Naive thymus-derived CD4-positive, alpha-beta T cell (primary cell): ENCODE data around the gene MCCD1. TPM values are rescaled to one million over a fixed set of nuclear protein-coding genes. Genes with fewer than 3 reads are reported as not detected.

Source experiments
- ATAC-seq: fragments of 150-1000 bp; cut with Tn5 transposase; 2 replicates; pipeline ENCODE4 v1.10.0; 2021; ENCODE audit warnings: mild to moderate bottlenecking, moderate library complexity
- CTCF ChIA-PET: fragments of 350-600 bp; sonication (Branson Sonifier 250); formaldehyde crosslinking; loops from one replicate; lab custom pipeline; 2021; ENCODE audit warnings: antibody characterized with exemption; lab: Charles Lee
- POLR2A ChIA-PET: fragments of 350-600 bp; sonication (Branson Sonifier 250); formaldehyde crosslinking; loops from one replicate; lab custom pipeline; 2021; ENCODE audit warnings: antibody characterized with exemption, inconsistent platforms; lab: Charles Lee
- DNase-seq, 9 donors: peaks; one replicate each; pipeline versions ENCODE4 v3.0.0 to v3.0.0-alpha.2; 2020 to 2022; ENCODE audit warnings: mixed read lengths in 1 of 9
- H3K27ac ChIP-seq: one replicate; pipeline ENCODE4 v1.7.0; 2013; ENCODE audit warnings: mild to moderate bottlenecking, low read depth, low read length, moderate library complexity
- H3K27me3 ChIP-seq, 2 donors: one replicate each; pipeline ENCODE4 v1.7.0; 2013; ENCODE audit warnings: low read length in 2 of 2, mild to moderate bottlenecking in 2 of 2, moderate library complexity in 2 of 2; ENCODE audit not compliant: control insufficient read depth in 2 of 2, insufficient read depth in 2 of 2
- H3K36me3 ChIP-seq, 3 experiments: 1 replicate in 2 of 3; 2 replicates in 1 of 3; pipeline ENCODE4 v1.7.0; 2013; ENCODE audit warnings: low read length in 3 of 3, mild to moderate bottlenecking in 3 of 3, moderate library complexity in 1 of 3; ENCODE audit not compliant: insufficient read depth in 3 of 3, control insufficient read depth in 2 of 3
- H3K4me1 ChIP-seq, 2 donors: one replicate each; pipeline ENCODE4 v1.7.0; 2013; ENCODE audit warnings: low read length in 2 of 2, mild to moderate bottlenecking in 2 of 2, moderate library complexity in 1 of 2; ENCODE audit not compliant: control insufficient read depth in 2 of 2, insufficient read depth in 2 of 2
- H3K4me3 ChIP-seq: 2 replicates; pipeline ENCODE4 v1.7.0; 2013; ENCODE audit warnings: mild to moderate bottlenecking, low read length
- H3K9me3 ChIP-seq, 3 experiments: 1 replicate in 2 of 3; 2 replicates in 1 of 3; pipeline ENCODE4 v1.7.0; 2013; ENCODE audit warnings: low read length in 3 of 3; ENCODE audit not compliant: control insufficient read depth in 2 of 3
- H3K27ac Mint-ChIP-seq, 9 donors: one replicate each; pipeline ENCODE4 v1.8.0; 2020 to 2022; ENCODE audit warnings: mixed read lengths in 9 of 9, mild to moderate bottlenecking in 8 of 9, moderate library complexity in 5 of 9, inconsistent platforms in 2 of 9
- H3K27me3 Mint-ChIP-seq, 5 donors: one replicate each; pipeline ENCODE4 v1.8.0; 2021 to 2022; ENCODE audit warnings: mixed read lengths in 5 of 5, mild to moderate bottlenecking in 1 of 5
- H3K36me3 Mint-ChIP-seq, 5 donors: one replicate each; pipeline ENCODE4 v1.8.0; 2020 to 2022; ENCODE audit warnings: mixed read lengths in 5 of 5, mild to moderate bottlenecking in 3 of 5, inconsistent platforms in 1 of 5
- H3K4me1 Mint-ChIP-seq, 7 donors: one replicate each; pipeline ENCODE4 v1.8.0; 2020 to 2022; ENCODE audit warnings: mixed read lengths in 7 of 7, mild to moderate bottlenecking in 3 of 7, inconsistent platforms in 1 of 7
- H3K4me3 Mint-ChIP-seq, 10 donors: one replicate each; pipeline ENCODE4 v1.8.0; 2020 to 2022; ENCODE audit warnings: mild to moderate bottlenecking in 10 of 10, mixed read lengths in 10 of 10, moderate library complexity in 6 of 10, inconsistent platforms in 2 of 10
- H3K9me3 Mint-ChIP-seq, 11 donors: one replicate each; pipeline ENCODE4 v1.8.0; 2020 to 2022; ENCODE audit warnings: mixed read lengths in 11 of 11, mild to moderate bottlenecking in 4 of 11, inconsistent platforms in 1 of 11, moderate library complexity in 1 of 11
- intact Hi-C, 2 donors: fragments of 100-400 bp; cut with micrococcal nuclease; formaldehyde crosslinking; loops; one replicate each; pipeline ENCODE4 v1.15.1; 2023
- polyA plus RNA-seq, 2 donors: library from polyadenylated mRNA; unstranded; fragments of 300-500 nt; fragmentation: Illumina TruSeq; gene quantifications; one replicate each; pipeline ENCODE4 v1.2.3, GENCODE V29; 2021
- total RNA-seq, 6 experiments: library from RNA in 5 of 6; stranded (reverse) in 5 of 6; gene quantifications; 1 replicate in 5 of 6; 2 replicates in 1 of 6; pipeline ENCODE4 v1.2.3 and lab custom pipeline; 2021 to 2026

The MCCD1 gene
- total and polyA plus RNA-seq, 7 experiments from 2014 or later, result not detected

DNA sequence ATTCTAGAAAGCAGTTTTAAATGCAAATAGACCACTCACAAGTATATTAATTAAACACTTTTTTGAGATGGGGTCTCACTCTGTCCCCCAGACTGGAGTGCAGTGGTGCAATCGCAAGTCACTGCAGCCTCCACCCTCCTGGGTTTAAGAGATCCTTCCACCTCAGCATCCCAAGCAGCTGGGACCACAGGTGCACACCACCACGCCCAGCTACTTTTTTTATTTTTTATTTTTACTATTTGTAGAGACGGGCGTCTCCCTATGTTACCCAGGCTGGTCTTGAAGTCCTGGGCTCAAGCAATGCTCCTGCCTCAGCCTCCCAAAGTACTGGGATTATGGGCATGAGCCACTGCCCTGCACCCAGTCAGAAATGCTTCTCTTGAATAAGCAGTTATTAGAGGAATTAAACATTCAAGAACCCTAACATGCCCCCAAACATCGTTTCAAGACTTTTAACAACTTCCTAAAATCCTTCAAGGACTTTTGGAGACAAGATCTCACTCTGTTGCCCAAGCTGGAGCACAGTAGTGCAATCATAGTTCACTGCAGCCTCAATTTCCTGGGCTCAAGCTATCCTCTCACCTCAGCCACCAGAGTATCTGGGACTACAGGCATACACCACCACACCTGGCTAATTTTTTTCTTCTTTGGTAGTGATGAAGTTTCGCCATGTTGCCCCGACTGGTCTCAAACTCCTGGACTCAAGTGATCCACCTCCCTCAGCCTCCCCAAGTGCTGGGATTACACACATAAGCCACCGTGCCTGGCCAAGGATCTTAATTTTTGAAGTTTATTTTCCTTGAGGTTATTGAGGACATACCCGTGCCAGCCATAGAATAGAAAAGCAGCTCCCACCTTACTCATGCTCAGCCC is 3.2 kb downstream of the MCCD1 start:
- no peaks in the 10 kb centered on the region for H3K9me3 ChIP-seq

DNA sequence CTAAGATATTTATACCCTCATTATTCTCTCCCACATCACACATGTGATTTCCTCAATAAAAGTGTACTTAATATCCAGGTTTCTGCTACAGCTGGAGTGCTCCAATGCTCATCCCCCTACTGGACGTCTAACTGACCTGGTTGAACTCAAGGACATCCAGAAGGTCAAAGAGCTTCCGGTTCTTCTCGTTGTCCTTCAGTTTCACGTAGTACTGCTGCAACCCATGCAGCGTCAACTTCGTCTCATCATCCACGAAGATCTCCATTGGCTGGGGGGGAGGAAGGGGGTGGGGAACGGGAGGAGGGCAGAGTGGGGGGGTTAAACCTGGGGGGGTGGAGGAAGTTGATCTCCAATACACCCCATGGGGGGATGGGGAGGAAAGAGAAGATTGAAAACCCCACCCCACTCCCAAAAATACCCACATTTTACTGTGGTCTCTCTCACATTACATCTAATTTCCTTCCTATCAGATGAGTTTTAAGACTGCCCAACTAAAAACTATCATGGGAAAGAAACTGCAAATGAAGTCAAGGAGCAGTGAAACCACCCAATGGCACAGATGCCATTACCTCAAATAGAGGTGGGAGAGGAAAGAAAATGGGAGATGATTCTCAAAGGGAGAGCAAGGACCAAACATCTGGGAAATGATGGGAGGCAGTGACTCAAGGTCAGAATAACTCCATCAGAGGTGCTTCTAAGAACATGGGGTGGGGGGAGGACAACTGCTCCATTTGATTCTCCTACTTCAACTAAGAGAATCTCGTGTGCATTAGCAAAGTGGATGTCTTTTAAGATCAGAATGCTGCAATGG is 4.1 kb downstream of the MCCD1 start:
- peaks cover 10 to 49% (median 32%) of the 10 kb centered on the region in 5 donors for H3K36me3 Mint-ChIP-seq
- ChIA-PET CTCF (no interaction called here), POLR2A (interaction anchor here (0.9 to 1.0 kb wide), 2 partner anchors 8 to 36 kb away, joined by 3 read pairs; no protein-coding TSS in a partner anchor)
- H3K27me3 ChIP-seq, result no peaks in the 10 kb centered on the region
- ATAC-seq (no peak), DNase-seq (no peak)
- no peaks in the 10 kb centered on the region for H3K9me3 Mint-ChIP-seq
- H3K27ac ChIP-seq, result no peak overlapping the region
- peaks cover 47 to 81% (median 50%) of the 10 kb centered on the region in 3 experiments for H3K36me3 ChIP-seq
- intact Hi-C loops, result no loop called here
- no peaks in the 10 kb centered on the region for H3K4me1 ChIP-seq
- H3K4me1 Mint-ChIP-seq, result peaks cover 21 to 50% (median 38%) of the 10 kb centered on the region in 7 donors
- no peaks in the 10 kb centered on the region for H3K9me3 ChIP-seq
- peak overlapping the region in 7 of 9 donors; percentile 21 to 81 (median 61) for H3K27ac Mint-ChIP-seq
- H3K27me3 Mint-ChIP-seq, result no peaks in the 10 kb centered on the region
- H3K4me3 Mint-ChIP-seq, result peak overlapping the region in 1 of 10 donors; percentile 19
- no peak overlapping the region for H3K4me3 ChIP-seq

More for the DNA sequence above, 3.2 kb downstream of the MCCD1 start:
- Mint-ChIP-seq H3K9me3 (no peaks in the 10 kb centered on the region), H3K36me3 (peaks cover 10 to 47% (median 32%) of the 10 kb centered on the region in 5 donors), H3K27me3 (no peaks in the 10 kb centered on the region), H3K4me3 (no peak overlapping the region), H3K27ac (peak overlapping the region in 7 of 9 donors; percentile 6 to 73 (median 42)), H3K4me1 (peaks cover 21 to 44% (median 33%) of the 10 kb centered on the region in 7 donors)
- CTCF ChIA-PET, result interaction anchor here (0.5 to 0.7 kb wide), 3 partner anchors 18 to 235 kb away, joined by 3 to 4 read pairs (median 3); no protein-coding TSS in a partner anchor
- POLR2A ChIA-PET, result interaction anchor here (0.9 to 1.0 kb wide), 2 partner anchors 9 to 37 kb away, joined by 3 read pairs; no protein-coding TSS in a partner anchor
- DNase-seq, result no peak
- intact Hi-C loops, result no loop called here
- Histone ChIP-seq H3K36me3 (peaks cover 47 to 74% (median 50%) of the 10 kb centered on the region in 3 experiments), H3K27me3 (no peaks in the 10 kb centered on the region), H3K4me3 (no peak overlapping the region), H3K27ac (no peak overlapping the region), H3K4me1 (no peaks in the 10 kb centered on the region)
- ATAC-seq, result no peak

DNA sequence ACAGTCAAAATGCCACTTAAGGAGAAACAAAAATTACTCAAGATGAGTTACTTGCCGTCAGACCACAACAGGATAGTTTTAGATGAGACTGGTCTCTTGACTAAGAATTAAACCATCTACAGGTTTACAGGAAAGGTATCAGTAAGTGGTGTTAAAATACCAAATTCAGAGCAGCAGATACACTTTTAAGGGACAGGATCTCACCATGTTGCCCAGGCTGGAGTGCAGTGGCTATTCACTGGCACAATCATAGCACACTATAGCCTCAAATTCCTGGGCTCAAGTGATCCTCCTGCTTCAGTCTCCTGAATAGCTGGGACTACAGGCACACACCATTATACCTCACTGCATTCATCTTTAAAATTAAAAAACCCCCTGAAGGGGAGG is 4.7 kb downstream of the MCCD1 start:
- H3K9me3 ChIP-seq, result no peaks in the 10 kb centered on the region
- H3K36me3 Mint-ChIP-seq, result peaks cover 13 to 52% (median 32%) of the 10 kb centered on the region in 5 donors
- peaks cover 0 to 2% of the 10 kb centered on the region in 2 donors for H3K4me1 ChIP-seq
- DNase-seq (no peak), ATAC-seq (no peak)
- H3K4me3 Mint-ChIP-seq, result peak overlapping the region in 1 of 10 donors; percentile 19
- peaks cover 24 to 54% (median 41%) of the 10 kb centered on the region in 7 donors for H3K4me1 Mint-ChIP-seq
- no peak overlapping the region for H3K4me3 ChIP-seq
- H3K36me3 ChIP-seq, result peaks cover 47 to 86% (median 54%) of the 10 kb centered on the region in 3 experiments
- no peaks in the 10 kb centered on the region for H3K27me3 Mint-ChIP-seq
- H3K27ac ChIP-seq, result no peak overlapping the region
- H3K9me3 Mint-ChIP-seq, result no peaks in the 10 kb centered on the region
- H3K27me3 ChIP-seq, result no peaks in the 10 kb centered on the region
- ChIA-PET POLR2A (no interaction called here), CTCF (no interaction called here)
- intact Hi-C loops, result no loop called here
- peak overlapping the region in 5 of 9 donors; percentile 22 to 81 (median 61) for H3K27ac Mint-ChIP-seq

DNA sequence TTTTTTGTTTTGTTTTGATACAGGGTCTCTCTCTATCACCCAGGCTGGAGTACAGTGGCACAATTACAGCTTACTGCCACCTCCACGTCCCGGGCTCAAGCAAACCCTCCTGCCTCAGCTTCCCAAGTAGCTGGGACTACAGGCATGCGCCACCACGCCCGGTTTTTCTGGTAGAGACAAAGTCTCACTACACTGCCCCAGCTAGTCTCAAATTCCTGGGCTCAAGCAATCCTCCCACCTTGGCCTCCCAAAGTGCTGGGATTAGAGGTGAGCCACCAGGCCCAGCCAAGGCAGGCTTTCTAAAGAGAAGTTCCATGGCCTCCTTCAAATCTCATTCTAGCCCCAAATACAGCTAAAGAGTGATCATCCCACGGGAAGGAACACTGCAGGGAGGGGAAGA is 5.2 kb downstream of the MCCD1 start:
- H3K36me3 ChIP-seq, result peaks cover 50 to 92% (median 60%) of the 10 kb centered on the region in 3 experiments
- H3K4me3 Mint-ChIP-seq, result no peak overlapping the region
- ChIA-PET CTCF (no interaction called here), POLR2A (interaction anchor here (1.0 kb wide), 1 partner anchor 16 kb away, joined by 3 read pairs; no protein-coding TSS in a partner anchor)
- H3K4me3 ChIP-seq, result no peak overlapping the region
- no peaks in the 10 kb centered on the region for H3K9me3 ChIP-seq
- DNase-seq, result no peak
- H3K4me1 ChIP-seq, result peaks cover 3 to 8% of the 10 kb centered on the region in 2 donors
- no peaks in the 10 kb centered on the region for H3K9me3 Mint-ChIP-seq
- H3K27ac ChIP-seq, result no peak overlapping the region
- peak overlapping the region in 2 of 9 donors; percentile 61 to 76 for H3K27ac Mint-ChIP-seq
- peaks cover 29 to 59% (median 44%) of the 10 kb centered on the region in 7 donors for H3K4me1 Mint-ChIP-seq
- intact Hi-C loops, result no loop called here
- H3K36me3 Mint-ChIP-seq, result peaks cover 17 to 56% (median 36%) of the 10 kb centered on the region in 5 donors
- H3K27me3 ChIP-seq, result no peaks in the 10 kb centered on the region
- ATAC-seq, result no peak
- H3K27me3 Mint-ChIP-seq, result no peaks in the 10 kb centered on the region

DNA sequence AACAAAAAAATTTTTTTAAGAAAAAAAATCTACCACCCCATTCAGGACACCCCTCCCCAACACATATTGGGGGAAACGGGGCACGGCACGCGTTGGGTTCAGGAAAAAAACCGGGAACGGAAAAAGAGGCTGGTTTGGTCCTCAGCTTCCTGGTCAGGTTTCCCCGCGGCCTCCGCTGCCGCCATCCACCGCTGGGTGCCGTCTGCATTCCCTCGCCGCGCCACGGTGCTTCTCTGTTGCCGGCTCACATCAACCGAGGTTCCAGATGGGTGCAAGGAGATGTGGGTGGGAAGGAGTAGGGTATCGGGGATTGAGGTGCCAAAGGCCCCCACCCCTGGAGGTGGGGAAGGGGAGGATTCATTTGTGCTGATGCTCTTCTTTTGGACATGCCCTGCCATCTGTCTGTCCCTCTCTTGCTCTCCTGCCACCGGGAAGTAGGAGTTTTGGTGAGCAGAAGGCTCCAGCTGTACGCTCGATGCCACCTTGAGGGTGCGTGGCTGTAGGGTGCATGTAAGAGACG is 5.8 kb downstream of the MCCD1 start:
- Mint-ChIP-seq H3K9me3 (no peaks in the 10 kb centered on the region), H3K27me3 (no peaks in the 10 kb centered on the region), H3K4me3 (no peak overlapping the region), H3K36me3 (peaks cover 23 to 62% (median 42%) of the 10 kb centered on the region in 5 donors), H3K4me1 (peaks cover 35 to 65% (median 50%) of the 10 kb centered on the region in 7 donors), H3K27ac (peak overlapping the region in 1 of 9 donors; percentile 19)
- intact Hi-C loops, result no loop called here
- Histone ChIP-seq H3K27me3 (no peaks in the 10 kb centered on the region), H3K27ac (no peak overlapping the region), H3K9me3 (no peaks in the 10 kb centered on the region), H3K36me3 (peaks cover 52 to 96% (median 65%) of the 10 kb centered on the region in 3 experiments), H3K4me3 (no peak overlapping the region), H3K4me1 (peaks cover 9 to 14% of the 10 kb centered on the region in 2 donors)
- no peak for DNase-seq
- ChIA-PET CTCF (no interaction called here), POLR2A (interaction anchor here (0.7 to 1.0 kb wide), 3 partner anchors 15 to 1054 kb away, joined by 3 to 4 read pairs (median 3); no protein-coding TSS in a partner anchor)
- ATAC-seq, result no peak
